ENCODE data around the gene S100A7A.

S100A7A gene

GRCh38 chr1:153434746-153435455 lies 18.6 kb downstream of the S100A7A start:
- H3K27ac ChIP-seq = no peak overlapping the region
- TF ChIP-seq CTCF (conservative IDR thresholded peaks at IDR 0.05) (no peak), ZFX (IDR thresholded peaks at IDR 0.05) (no peak)

GRCh38 chr1:153437236-153437635 lies 20.9 kb downstream of the S100A7A start:
- no peak for TF ChIP-seq ZFX (IDR thresholded peaks at IDR 0.05)
- TF ChIP-seq CTCF (conservative IDR thresholded peaks at IDR 0.05) = no peak
- H3K27ac ChIP-seq = no peak overlapping the region

- no peak overlapping the region for H3K27ac ChIP-seq
- TF ChIP-seq CTCF (conservative IDR thresholded peaks at IDR 0.05) (no peak), ZFX (IDR thresholded peaks at IDR 0.05) (no peak)
Measured at GRCh38 chr1:153438599-153438998, 22.3 kb downstream of the S100A7A start.

- TF ChIP-seq ZFX (IDR thresholded peaks at IDR 0.05) = no peak
- TF ChIP-seq CTCF (conservative IDR thresholded peaks at IDR 0.05) = no peak
- H3K27ac ChIP-seq = no peak overlapping the region
Measured at GRCh38 chr1:153439273-153439672, 23.0 kb downstream of the S100A7A start.

- H3K27ac ChIP-seq = no peak overlapping the region
- TF ChIP-seq ZFX (IDR thresholded peaks at IDR 0.05) (no peak), CTCF (conservative IDR thresholded peaks at IDR 0.05) (no peak)
Measured at GRCh38 chr1:153441238-153441755, 25.0 kb downstream of the S100A7A start.

GRCh38 chr1:153443486-153443885 lies 27.2 kb downstream of the S100A7A start:
- no peak for TF ChIP-seq CTCF (conservative IDR thresholded peaks at IDR 0.05)
- no peak for TF ChIP-seq ZFX (IDR thresholded peaks at IDR 0.05)
- no peak overlapping the region for H3K27ac ChIP-seq

- no peak overlapping the region for H3K27ac ChIP-seq
- TF ChIP-seq CTCF (conservative IDR thresholded peaks at IDR 0.05) (no peak), ZFX (IDR thresholded peaks at IDR 0.05) (no peak)
Measured at GRCh38 chr1:153444078-153444477, 27.8 kb downstream of the S100A7A start.
